ENCODE data around the gene ACO2. TPM values are rescaled to one million over a fixed set of nuclear protein-coding genes. Genes with fewer than 3 reads are reported as not detected.
A peak's percentile ranks its signal among the peaks of the same experiment; 100 is the strongest.

ACO2 gene
- total and polyA plus RNA-seq, 2 of the 4 experiments (the other 2 are of a cell fraction): 71.3 to 72.9 TPM

DNA sequence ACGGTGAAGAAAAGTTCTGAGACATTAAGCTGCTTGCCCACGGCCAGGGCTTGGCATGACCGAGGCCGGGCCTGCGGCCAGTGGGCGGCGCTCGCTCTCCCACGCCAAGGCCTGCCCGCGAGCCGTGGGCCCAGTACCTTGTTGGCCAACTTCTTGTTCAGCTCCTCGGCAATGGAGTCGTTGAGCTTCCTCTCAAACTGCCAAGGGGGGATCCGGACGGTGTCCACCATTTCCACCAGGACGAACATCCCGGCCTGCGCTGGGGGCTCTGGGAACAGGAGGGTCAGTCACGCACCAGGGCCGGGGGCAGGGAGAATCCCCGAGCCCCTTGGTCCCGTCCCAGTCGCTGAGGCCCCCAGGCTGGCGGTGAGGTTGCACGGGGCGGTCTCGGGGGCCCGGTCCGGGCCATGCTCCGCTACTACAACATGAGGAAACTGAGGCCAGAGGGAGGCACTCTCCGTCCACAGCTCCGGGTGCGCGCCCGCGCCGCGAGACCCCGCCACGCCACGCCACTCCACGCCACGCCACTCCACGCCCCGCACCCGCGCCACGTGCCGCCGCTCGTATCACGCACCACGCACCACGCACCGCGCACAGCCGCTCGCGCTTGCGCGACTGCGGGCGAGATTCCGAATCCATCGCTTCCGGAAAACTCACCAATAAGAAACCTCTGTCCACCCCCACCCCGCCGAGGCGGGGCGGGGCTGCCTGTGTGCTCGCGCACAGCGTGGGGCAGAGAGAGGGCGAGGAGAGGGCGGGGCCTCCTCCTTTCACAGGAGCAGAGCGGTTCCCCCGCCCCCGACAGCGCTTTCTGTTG is 75.1 kb downstream of the ACO2 start, which contains the start of gene POLR3H:
Gene POLR3H, minus strand, starts transcription at position 617 of the 817 bp plus-strand sequence. Its CDS starts 369 bp downstream, at position 248.
- Histone ChIP-seq H3K18ac (ENCODE audit: low read depth, low read length) (peak within 1 kb of the TSS; percentile 22; the same call in 1 of the 2 replicates), H3K27ac (ENCODE audit: insufficient read depth, low read length) (peak within 1 kb of the TSS; percentile 93), H2BK5ac (ENCODE audit: low read depth, low read length, poor library complexity, severe bottlenecking) (peak within 1 kb of the TSS; percentile 73), H3K79me1 (ENCODE audit: low read depth in 1 of 2, low read length in 2 of 2) (peaks cover 8 to 54% of the 10 kb centered on the region in 2 experiments), H3K14ac (replicated peaks; ENCODE audit: low read depth, low read length) (peak within 1 kb of the TSS; percentile 89), H4K91ac (ENCODE audit: insufficient read depth, low read depth, low read length) (peak within 1 kb of the TSS; percentile 77), H4K8ac (ENCODE audit: low read depth in 2 of 2, low read length in 2 of 2) (peak within 1 kb of the TSS; percentile 49 to 94; a peak in 3 of 4 replicates), H3K56ac (ENCODE audit: extremely low read depth, insufficient read depth, low read length) (peak within 1 kb of the TSS; percentile 82), H2AFZ (replicated peaks; ENCODE audit: low read length, poor library complexity) (peak within 1 kb of the TSS; percentile 96), H2BK120ac (ENCODE audit: low read depth, low read length) (peak within 1 kb of the TSS; percentile 59; the same call in 1 of the 2 replicates), H3K4me3 (ENCODE audit: insufficient read depth, low read depth, low read length) (peak within 1 kb of the TSS; percentile 84), H3K9me3 (ENCODE audit: control insufficient read depth, insufficient read depth, low read length) (no peaks in the 10 kb centered on the region), H3K4ac (ENCODE audit: low read depth, low read length) (peak within 1 kb of the TSS; percentile 91), H4K5ac (ENCODE audit: low read depth, low read length) (peak within 1 kb of the TSS; percentile 60), H2BK20ac (ENCODE audit: low read depth, low read length) (no peak within 1 kb of the TSS), H3K36me3 (ENCODE audit: control insufficient read depth, insufficient read depth, low read length) (peaks cover 14% of the 10 kb centered on the region), H3K4me1 (ENCODE audit: control insufficient read depth, insufficient read depth, low read length) (peaks cover 11% of the 10 kb centered on the region), H2AK5ac (ENCODE audit: low read depth, low read length) (peak within 1 kb of the TSS; percentile 86), H3K27me3 (ENCODE audit: control insufficient read depth, insufficient read depth, low read length) (no peaks in the 10 kb centered on the region), H2BK15ac (ENCODE audit: low read depth, low read length) (no peak within 1 kb of the TSS; the same call in 2 of the 3 replicates), H3K9me1 (ENCODE audit: insufficient read depth, low read length) (peaks cover 28% of the 10 kb centered on the region), H3K9ac (ENCODE audit: low read depth, low read length) (peak within 1 kb of the TSS; percentile 95), H3K23ac (ENCODE audit: low read depth, low read length) (peak within 1 kb of the TSS; percentile 72; the same call in 1 of the 2 replicates), H2AK9ac (replicated peaks; ENCODE audit: low read depth, low read length, poor library complexity) (peak within 1 kb of the TSS; percentile 99), H4K20me1 (ENCODE audit: insufficient read depth, low read length) (peaks cover 43% of the 10 kb centered on the region), H3K4me2 (ENCODE audit: low read depth, low read length) (peak within 1 kb of the TSS; percentile 98)
- 2% methylated on average over 12 of the region's 80 CpGs; no CpG with 5 or more reads in 1 of the 2 experiments for WGBS, 2 experiments (ENCODE audit: extremely low coverage in 2 of 2, insufficient read length in 1 of 2)
- dilution Hi-C loops (cut with HindIII; ENCODE audit: low sequenced_read_pairs, unreplicated experiment): no loop called here
- in situ Hi-C loops (cut with MboI; ENCODE audit: low sequenced_read_pairs): no loop called here
- ChIA-PET CTCF (interaction anchor here (0.5 to 1.4 kb wide), 8 partner anchors 10 to 544 kb away, joined by 3 to 10 read pairs (median 4); partner anchors contain the start of gene PMM1), POLR2A (ENCODE audit: unreplicated experiment) (interaction anchor here (0.8 to 1.0 kb wide), 3 partner anchors 13 to 46 kb away, joined by 3 to 5 read pairs (median 5); partner anchors contain the start of genes CSDC2 and PMM1)
- peak; percentile 96 for DNase-seq
- BruUV-seq (replicated peaks): no TSS peak
- peak; percentile 99 for ATAC-seq (ENCODE audit: low read depth)
- intact Hi-C loops (cut with micrococcal nuclease): loop anchor here (1.0 to 2.0 kb wide), 2 partner anchors 33 to 77 kb away; partner anchors contain the start of genes DESI1 and XRCC6
- TF ChIP-seq, protein P1, sequence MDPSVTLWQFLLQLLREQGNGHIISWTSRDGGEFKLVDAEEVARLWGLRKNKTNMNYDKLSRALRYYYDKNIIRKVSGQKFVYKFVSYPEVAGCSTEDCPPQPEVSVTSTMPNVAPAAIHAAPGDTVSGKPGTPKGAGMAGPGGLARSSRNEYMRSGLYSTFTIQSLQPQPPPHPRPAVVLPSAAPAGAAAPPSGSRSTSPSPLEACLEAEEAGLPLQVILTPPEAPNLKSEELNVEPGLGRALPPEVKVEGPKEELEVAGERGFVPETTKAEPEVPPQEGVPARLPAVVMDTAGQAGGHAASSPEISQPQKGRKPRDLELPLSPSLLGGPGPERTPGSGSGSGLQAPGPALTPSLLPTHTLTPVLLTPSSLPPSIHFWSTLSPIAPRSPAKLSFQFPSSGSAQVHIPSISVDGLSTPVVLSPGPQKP (IDR thresholded peaks at IDR 0.05; ENCODE audit: borderline replicate concordance, low read depth, low read length): no peak
- TF ChIP-seq BHLHE40 (IDR thresholded peaks at IDR 0.05; ENCODE audit: low read depth, low read length) (peak; percentile 78), RCOR1 (IDR thresholded peaks at IDR 0.05; ENCODE audit: insufficient replicate concordance, low read length) (no peak), RFX5 (IDR thresholded peaks at IDR 0.05; ENCODE audit: low read depth, low read length) (no peak), USF2 (IDR thresholded peaks at IDR 0.05; ENCODE audit: low read depth, low read length) (peak; percentile 71), MAFK (IDR thresholded peaks at IDR 0.05; ENCODE audit: low read depth, low read length) (no peak), SMC3 (IDR thresholded peaks at IDR 0.05; ENCODE audit: low read depth, low read length) (peak; percentile 56), RAD21 (IDR thresholded peaks at IDR 0.05; ENCODE audit: low read length) (peak; percentile 66), CEBPB (IDR thresholded peaks at IDR 0.05; ENCODE audit: low read depth, low read length) (0 out of 2 replicates have a peak, but pooled peaks have one; percentile 39), MAZ (IDR thresholded peaks at IDR 0.05; ENCODE audit: borderline replicate concordance, low read depth, low read length) (peak; percentile 100), CTCF (conservative IDR thresholded peaks at IDR 0.05; ENCODE audit: low read depth, low read length) (peak; percentile 65), MXI1 (IDR thresholded peaks at IDR 0.05; ENCODE audit: borderline replicate concordance, low read depth, low read length) (peak; percentile 93)
